Astrocyte (in vitro differentiated cells and primary cell): ENCODE data around the gene IDNK.

Experiments used
- EZH2 ChIP-seq: IDR thresholded peaks from 2 replicates; pipeline ENCODE4 v1.6.1; 2012; ENCODE audit warnings: mild to moderate bottlenecking, low read length, inconsistent platforms; ENCODE audit not compliant: insufficient read depth
- TF ChIP-seq, protein P1 (sequence below): IDR thresholded peaks from 2 replicates; pipeline ENCODE4 v1.5.1; 2011; ENCODE audit warnings: low read depth, mild to moderate bottlenecking, inconsistent platforms, low read length, moderate library complexity; ENCODE audit not compliant: insufficient read depth

DNA sequence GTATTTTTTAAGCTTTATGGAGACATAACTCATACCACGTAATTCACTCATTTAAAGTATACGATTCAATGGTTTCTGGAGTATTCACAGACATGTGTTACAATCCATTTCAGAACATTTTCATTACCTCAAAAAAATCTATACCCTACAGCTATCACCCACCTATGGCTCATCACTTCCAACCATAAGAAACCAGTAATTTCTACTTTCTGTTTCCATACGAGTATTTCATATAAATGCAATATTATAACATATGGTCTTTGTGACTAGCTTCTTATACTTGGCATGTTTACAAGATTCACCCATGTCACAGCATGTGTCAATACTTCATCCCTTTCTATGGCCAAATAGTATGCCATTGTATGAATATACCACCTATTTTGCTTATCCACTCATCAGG, 66.0 kb downstream of the IDNK start:
- TF ChIP-seq, protein P1, sequence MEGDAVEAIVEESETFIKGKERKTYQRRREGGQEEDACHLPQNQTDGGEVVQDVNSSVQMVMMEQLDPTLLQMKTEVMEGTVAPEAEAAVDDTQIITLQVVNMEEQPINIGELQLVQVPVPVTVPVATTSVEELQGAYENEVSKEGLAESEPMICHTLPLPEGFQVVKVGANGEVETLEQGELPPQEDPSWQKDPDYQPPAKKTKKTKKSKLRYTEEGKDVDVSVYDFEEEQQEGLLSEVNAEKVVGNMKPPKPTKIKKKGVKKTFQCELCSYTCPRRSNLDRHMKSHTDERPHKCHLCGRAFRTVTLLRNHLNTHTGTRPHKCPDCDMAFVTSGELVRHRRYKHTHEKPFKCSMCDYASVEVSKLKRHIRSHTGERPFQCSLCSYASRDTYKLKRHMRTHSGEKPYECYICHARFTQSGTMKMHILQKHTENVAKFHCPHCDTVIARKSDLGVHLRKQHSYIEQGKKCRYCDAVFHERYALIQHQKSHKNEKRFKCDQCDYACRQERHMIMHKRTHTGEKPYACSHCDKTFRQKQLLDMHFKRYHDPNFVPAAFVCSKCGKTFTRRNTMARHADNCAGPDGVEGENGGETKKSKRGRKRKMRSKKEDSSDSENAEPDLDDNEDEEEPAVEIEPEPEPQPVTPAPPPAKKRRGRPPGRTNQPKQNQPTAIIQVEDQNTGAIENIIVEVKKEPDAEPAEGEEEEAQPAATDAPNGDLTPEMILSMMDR, result no peak
- no peak for TF ChIP-seq EZH2
